HepG2 (cell line): ENCODE measurements around the gene COX14. TPM values are rescaled to one million over a fixed set of nuclear protein-coding genes. Genes with fewer than 3 reads are reported as not detected.

Experiments used
- MEIS1 ChIP-seq: sonication (generic); formaldehyde crosslinking; IDR thresholded peaks from 2 replicates; pipeline ENCODE4 v1.9.0; 2021; ENCODE audit warnings: mild to moderate bottlenecking, missing genetic modification reagents, moderate library complexity, borderline replicate concordance
- PTBP1 ChIP-seq: fragments of 200-400 bp; formaldehyde crosslinking; IDR thresholded peaks from 2 replicates; pipeline ENCODE4 v1.6.1; 2018; ENCODE audit warnings: low read length, low read depth; ENCODE audit not compliant: poor library complexity, severe bottlenecking
- ZFP36L2 ChIP-seq: sonication (generic); formaldehyde crosslinking; IDR thresholded peaks from 2 replicates; pipeline ENCODE4 v1.4.0; 2020; ENCODE audit warnings: missing genetic modification reagents
- ZNF17 ChIP-seq: sonication (generic); formaldehyde crosslinking; IDR thresholded peaks from 2 replicates; pipeline ENCODE4 v1.5.0; 2020; ENCODE audit warnings: mild to moderate bottlenecking, missing genetic modification reagents
- ZNF33A ChIP-seq: sonication (generic); formaldehyde crosslinking; IDR thresholded peaks from 2 replicates; pipeline ENCODE4 v1.5.1; 2020; ENCODE audit warnings: missing genetic modification reagents, mild to moderate bottlenecking, moderate library complexity, borderline replicate concordance
- ZNF607 ChIP-seq: sonication (generic); formaldehyde crosslinking; IDR thresholded peaks from 2 replicates; pipeline ENCODE4 v1.5.1; 2020; ENCODE audit warnings: missing genetic modification reagents, mild to moderate bottlenecking, borderline replicate concordance
- polyA plus RNA-seq, 8 experiments: library from polyadenylated mRNA; depleted of rRNA in 3 of 8; stranded (reverse) in 7 of 8; unstranded in 1 of 8; fragments of >200 nt; fragmentation: Illumina TruSeq in 4 of 8; extraction: Trizol in 4 of 8; gene quantifications; 2 replicates each; pipeline versions ENCODE4 v1.2.1 to v1.2.3, GENCODE V29; 2011 to 2016; ENCODE audit warnings: low read depth in 4 of 8, missing spikeins in 1 of 8, mixed read lengths in 1 of 8; ENCODE audit not compliant: insufficient read depth in 1 of 8
- total RNA-seq, 5 experiments: library from RNA; depleted of rRNA; stranded (reverse); fragments of >200 nt; fragmentation: Illumina TruSeq; extraction: Trizol; gene quantifications; 2 replicates each; pipeline ENCODE4 v1.2.3, GENCODE V29; 2016; ENCODE audit warnings: low read depth in 1 of 5
- TF ChIP-seq, protein P1 (sequence below): sonication (generic); formaldehyde crosslinking; IDR thresholded peaks from 2 replicates; pipeline ENCODE4 v1.5.0; 2020; ENCODE audit warnings: mild to moderate bottlenecking, missing genetic modification reagents
- TF ChIP-seq, protein P2 (sequence below): sonication (generic); formaldehyde crosslinking; IDR thresholded peaks from 2 replicates; pipeline ENCODE4 v1.4.0; 2020; ENCODE audit warnings: missing genetic modification reagents
- TF ChIP-seq, protein P3 (sequence below): sonication (generic); formaldehyde crosslinking; conservative IDR thresholded peaks from 2 replicates; pipeline ENCODE4 v1.8.0; 2022; ENCODE audit warnings: low read depth, missing genetic modification reagents
- TF ChIP-seq, protein P4 (sequence below): sonication (generic); formaldehyde crosslinking; IDR thresholded peaks from one replicate; pipeline ENCODE4 v1.5.1; 2020; ENCODE audit warnings: mild to moderate bottlenecking, missing genetic modification reagents; ENCODE audit errors: not compliant biosample characterization
- TF ChIP-seq, protein P5 (sequence below): sonication (generic); formaldehyde crosslinking; IDR thresholded peaks from 2 replicates; pipeline ENCODE4 v1.8.1; 2023; ENCODE audit warnings: missing genetic modification reagents, inconsistent platforms, borderline replicate concordance
- TF ChIP-seq, protein P6 (sequence below): sonication (generic); formaldehyde crosslinking; IDR thresholded peaks from 2 replicates; pipeline ENCODE4 v1.4.0; 2020; ENCODE audit warnings: missing genetic modification reagents, borderline replicate concordance

COX14 gene
- total and polyA plus RNA-seq, 2 of the 13 experiments (the other 11 are each of a cell fraction or from before 2014, with no cell fraction given), result 53.0 to 71.6 TPM

DNA sequence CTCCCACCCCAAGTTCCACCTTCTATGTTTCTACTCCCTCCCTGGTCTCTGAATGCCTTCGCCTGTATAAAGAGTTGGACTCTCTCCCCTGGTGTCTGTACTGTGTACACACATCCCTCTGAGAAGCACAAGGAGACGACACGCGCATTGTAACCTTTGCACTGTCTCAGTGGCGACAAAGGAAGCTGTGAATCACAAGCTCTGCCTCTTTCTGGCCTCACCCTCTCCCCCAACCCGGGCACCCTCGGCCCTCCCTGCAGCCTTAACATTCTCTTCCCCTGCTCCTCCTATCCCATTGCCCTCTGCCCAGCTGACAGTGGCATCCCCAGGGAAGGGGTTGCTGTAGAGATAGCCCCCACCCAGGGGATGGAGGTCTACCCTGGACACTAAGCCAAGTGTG, 29.4 kb upstream of the COX14 start (continued):
- TF ChIP-seq, protein P1, sequence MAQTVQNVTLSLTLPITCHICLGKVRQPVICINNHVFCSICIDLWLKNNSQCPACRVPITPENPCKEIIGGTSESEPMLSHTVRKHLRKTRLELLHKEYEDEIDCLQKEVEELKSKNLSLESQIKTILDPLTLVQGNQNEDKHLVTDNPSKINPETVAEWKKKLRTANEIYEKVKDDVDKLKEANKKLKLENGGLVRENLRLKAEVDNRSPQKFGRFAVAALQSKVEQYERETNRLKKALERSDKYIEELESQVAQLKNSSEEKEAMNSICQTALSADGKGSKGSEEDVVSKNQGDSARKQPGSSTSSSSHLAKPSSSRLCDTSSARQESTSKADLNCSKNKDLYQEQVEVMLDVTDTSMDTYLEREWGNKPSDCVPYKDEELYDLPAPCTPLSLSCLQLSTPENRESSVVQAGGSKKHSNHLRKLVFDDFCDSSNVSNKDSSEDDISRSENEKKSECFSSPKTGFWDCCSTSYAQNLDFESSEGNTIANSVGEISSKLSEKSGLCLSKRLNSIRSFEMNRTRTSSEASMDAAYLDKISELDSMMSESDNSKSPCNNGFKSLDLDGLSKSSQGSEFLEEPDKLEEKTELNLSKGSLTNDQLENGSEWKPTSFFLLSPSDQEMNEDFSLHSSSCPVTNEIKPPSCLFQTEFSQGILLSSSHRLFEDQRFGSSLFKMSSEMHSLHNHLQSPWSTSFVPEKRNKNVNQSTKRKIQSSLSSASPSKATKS, result no peak
- TF ChIP-seq ZNF17 (CRISPR knock-in tag), result no peak
- no peak for TF ChIP-seq ZFP36L2
- TF ChIP-seq, protein P2, sequence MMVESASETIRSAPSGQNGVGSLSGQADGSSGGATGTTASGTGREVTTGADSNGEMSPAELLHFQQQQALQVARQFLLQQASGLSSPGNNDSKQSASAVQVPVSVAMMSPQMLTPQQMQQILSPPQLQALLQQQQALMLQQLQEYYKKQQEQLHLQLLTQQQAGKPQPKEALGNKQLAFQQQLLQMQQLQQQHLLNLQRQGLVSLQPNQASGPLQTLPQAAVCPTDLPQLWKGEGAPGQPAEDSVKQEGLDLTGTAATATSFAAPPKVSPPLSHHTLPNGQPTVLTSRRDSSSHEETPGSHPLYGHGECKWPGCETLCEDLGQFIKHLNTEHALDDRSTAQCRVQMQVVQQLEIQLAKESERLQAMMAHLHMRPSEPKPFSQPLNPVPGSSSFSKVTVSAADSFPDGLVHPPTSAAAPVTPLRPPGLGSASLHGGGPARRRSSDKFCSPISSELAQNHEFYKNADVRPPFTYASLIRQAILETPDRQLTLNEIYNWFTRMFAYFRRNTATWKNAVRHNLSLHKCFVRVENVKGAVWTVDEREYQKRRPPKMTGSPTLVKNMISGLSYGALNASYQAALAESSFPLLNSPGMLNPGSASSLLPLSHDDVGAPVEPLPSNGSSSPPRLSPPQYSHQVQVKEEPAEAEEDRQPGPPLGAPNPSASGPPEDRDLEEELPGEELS (CRISPR knock-in tag), result peak; percentile 35; the same call in 1 of the 2 replicates
- TF ChIP-seq, protein P3, sequence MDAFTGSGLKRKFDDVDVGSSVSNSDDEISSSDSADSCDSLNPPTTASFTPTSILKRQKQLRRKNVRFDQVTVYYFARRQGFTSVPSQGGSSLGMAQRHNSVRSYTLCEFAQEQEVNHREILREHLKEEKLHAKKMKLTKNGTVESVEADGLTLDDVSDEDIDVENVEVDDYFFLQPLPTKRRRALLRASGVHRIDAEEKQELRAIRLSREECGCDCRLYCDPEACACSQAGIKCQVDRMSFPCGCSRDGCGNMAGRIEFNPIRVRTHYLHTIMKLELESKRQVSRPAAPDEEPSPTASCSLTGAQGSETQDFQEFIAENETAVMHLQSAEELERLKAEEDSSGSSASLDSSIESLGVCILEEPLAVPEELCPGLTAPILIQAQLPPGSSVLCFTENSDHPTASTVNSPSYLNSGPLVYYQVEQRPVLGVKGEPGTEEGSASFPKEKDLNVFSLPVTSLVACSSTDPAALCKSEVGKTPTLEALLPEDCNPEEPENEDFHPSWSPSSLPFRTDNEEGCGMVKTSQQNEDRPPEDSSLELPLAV (CRISPR knock-in tag), result no peak
- TF ChIP-seq, protein P4, sequence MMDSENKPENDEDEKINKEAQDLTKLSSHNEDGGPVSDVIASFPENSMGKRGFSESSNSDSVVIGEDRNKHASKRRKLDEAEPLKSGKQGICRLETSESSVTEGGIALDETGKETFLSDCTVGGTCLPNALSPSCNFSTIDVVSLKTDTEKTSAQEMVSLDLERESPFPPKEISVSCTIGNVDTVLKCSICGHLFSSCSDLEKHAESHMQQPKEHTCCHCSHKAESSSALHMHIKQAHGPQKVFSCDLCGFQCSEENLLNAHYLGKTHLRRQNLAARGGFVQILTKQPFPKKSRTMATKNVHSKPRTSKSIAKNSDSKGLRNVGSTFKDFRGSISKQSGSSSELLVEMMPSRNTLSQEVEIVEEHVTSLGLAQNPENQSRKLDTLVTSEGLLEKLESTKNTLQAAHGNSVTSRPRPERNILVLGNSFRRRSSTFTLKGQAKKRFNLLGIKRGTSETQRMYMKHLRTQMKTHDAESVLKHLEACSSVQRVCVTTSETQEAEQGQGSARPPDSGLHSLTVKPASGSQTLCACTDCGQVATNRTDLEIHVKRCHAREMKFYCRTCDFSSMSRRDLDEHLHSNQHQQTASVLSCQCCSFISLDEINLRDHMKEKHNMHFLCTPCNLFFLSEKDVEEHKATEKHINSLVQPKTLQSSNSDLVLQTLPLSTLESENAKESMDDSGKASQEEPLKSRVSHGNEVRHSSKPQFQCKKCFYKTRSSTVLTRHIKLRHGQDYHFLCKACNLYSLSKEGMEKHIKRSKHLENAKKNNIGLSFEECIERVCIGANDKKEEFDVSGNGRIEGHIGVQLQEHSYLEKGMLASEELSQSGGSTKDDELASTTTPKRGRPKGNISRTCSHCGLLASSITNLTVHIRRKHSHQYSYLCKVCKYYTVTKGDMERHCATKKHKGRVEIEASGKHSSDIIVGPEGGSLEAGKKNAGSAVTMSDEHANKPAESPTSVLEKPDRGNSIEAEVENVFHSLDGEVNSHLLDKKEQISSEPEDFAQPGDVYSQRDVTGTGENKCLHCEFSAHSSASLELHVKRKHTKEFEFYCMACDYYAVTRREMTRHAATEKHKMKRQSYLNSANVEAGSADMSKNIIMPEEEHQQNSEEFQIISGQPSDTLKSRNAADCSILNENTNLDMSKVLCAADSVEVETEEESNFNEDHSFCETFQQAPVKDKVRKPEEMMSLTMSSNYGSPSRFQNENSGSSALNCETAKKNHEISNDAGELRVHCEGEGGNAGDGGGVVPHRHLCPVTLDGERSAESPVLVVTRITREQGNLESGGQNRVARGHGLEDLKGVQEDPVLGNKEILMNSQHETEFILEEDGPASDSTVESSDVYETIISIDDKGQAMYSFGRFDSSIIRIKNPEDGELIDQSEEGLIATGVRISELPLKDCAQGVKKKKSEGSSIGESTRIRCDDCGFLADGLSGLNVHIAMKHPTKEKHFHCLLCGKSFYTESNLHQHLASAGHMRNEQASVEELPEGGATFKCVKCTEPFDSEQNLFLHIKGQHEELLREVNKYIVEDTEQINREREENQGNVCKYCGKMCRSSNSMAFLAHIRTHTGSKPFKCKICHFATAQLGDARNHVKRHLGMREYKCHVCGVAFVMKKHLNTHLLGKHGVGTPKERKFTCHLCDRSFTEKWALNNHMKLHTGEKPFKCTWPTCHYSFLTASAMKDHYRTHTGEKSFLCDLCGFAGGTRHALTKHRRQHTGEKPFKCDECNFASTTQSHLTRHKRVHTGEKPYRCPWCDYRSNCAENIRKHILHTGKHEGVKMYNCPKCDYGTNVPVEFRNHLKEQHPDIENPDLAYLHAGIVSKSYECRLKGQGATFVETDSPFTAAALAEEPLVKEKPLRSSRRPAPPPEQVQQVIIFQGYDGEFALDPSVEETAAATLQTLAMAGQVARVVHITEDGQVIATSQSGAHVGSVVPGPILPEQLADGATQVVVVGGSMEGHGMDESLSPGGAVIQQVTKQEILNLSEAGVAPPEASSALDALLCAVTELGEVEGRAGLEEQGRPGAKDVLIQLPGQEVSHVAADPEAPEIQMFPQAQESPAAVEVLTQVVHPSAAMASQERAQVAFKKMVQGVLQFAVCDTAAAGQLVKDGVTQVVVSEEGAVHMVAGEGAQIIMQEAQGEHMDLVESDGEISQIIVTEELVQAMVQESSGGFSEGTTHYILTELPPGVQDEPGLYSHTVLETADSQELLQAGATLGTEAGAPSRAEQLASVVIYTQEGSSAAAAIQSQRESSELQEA (CRISPR knock-in tag), result no peak
- TF ChIP-seq PTBP1, result no peak
- TF ChIP-seq, protein P5, sequence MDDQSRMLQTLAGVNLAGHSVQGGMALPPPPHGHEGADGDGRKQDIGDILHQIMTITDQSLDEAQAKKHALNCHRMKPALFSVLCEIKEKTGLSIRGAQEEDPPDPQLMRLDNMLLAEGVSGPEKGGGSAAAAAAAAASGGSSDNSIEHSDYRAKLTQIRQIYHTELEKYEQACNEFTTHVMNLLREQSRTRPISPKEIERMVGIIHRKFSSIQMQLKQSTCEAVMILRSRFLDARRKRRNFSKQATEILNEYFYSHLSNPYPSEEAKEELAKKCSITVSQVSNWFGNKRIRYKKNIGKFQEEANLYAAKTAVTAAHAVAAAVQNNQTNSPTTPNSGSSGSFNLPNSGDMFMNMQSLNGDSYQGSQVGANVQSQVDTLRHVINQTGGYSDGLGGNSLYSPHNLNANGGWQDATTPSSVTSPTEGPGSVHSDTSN (CRISPR knock-in tag), result no peak
- TF ChIP-seq MEIS1 (CRISPR knock-in tag), result no peak
- TF ChIP-seq ZNF33A (CRISPR knock-in tag), result no peak
- TF ChIP-seq ZNF607 (CRISPR knock-in tag), result no peak
- TF ChIP-seq, protein P6, sequence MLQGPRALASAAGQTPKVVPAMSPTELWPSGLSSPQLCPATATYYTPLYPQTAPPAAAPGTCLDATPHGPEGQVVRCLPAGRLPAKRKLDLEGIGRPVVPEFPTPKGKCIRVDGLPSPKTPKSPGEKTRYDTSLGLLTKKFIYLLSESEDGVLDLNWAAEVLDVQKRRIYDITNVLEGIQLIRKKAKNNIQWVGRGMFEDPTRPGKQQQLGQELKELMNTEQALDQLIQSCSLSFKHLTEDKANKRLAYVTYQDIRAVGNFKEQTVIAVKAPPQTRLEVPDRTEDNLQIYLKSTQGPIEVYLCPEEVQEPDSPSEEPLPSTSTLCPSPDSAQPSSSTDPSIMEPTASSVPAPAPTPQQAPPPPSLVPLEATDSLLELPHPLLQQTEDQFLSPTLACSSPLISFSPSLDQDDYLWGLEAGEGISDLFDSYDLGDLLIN (CRISPR knock-in tag), result no peak
